PFSK-1 (cell line): ENCODE data around the gene LRRC53.

ENCODE experiments used
- FOXP2 ChIP-seq: optimal IDR thresholded peaks from 2 replicates; pipeline ENCODE3; 2011; ENCODE audit warnings: borderline replicate concordance, control low read depth, inconsistent platforms; ENCODE audit not compliant: insufficient read depth; ENCODE audit errors: extremely low read length, extremely low read depth
- POLR2AphosphoS5 ChIP-seq: IDR thresholded peaks from 2 replicates; pipeline ENCODE4 v1.6.1; 2012; ENCODE audit warnings: low read depth, mild to moderate bottlenecking, control low read depth, low read length, moderate library complexity
- REST ChIP-seq, 2 experiments: IDR thresholded peaks; 2 replicates each; pipeline versions ENCODE4 v1.6.1 to v1.8.0; 2011 to 2012; ENCODE audit warnings: low read depth in 2 of 2, low read length in 2 of 2, control low read depth in 1 of 2, inconsistent platforms in 1 of 2, mild to moderate bottlenecking in 1 of 2, moderate library complexity in 1 of 2; ENCODE audit not compliant: insufficient read depth in 1 of 2
- SIN3A ChIP-seq: IDR thresholded peaks from 2 replicates; pipeline ENCODE4 v1.6.1; 2012; ENCODE audit warnings: mild to moderate bottlenecking, low read length, moderate library complexity, borderline replicate concordance; ENCODE audit not compliant: insufficient read depth
- TAF1 ChIP-seq: IDR thresholded peaks from 2 replicates; pipeline ENCODE4 v1.6.1; 2012; ENCODE audit warnings: low read length, control low read depth, borderline replicate concordance; ENCODE audit not compliant: insufficient read depth

LRRC53 gene

GRCh38 chr1:74523873-74524480 is 11.6 kb upstream of the LRRC53 start:
- TF ChIP-seq FOXP2 (no peak), SIN3A (no peak), TAF1 (no peak), POLR2AphosphoS5 (no peak), REST (IDR thresholded peaks at IDR 0.05; ENCODE audit: insufficient read depth in 1 of 2, low read depth in 2 of 2, low read length in 2 of 2) (no peak)

- TF ChIP-seq REST (IDR thresholded peaks at IDR 0.05; ENCODE audit: insufficient read depth in 1 of 2, low read depth in 2 of 2, low read length in 2 of 2): no peak
- no peak for TF ChIP-seq SIN3A
- TF ChIP-seq POLR2AphosphoS5: no peak
- no peak for TF ChIP-seq FOXP2
- no peak for TF ChIP-seq TAF1
Observed at GRCh38 chr1:74522148-74522547, 9.7 kb upstream of the LRRC53 start.

- TF ChIP-seq TAF1 (no peak), FOXP2 (no peak), SIN3A (no peak), POLR2AphosphoS5 (no peak), REST (IDR thresholded peaks at IDR 0.05; ENCODE audit: insufficient read depth in 1 of 2, low read depth in 2 of 2, low read length in 2 of 2) (no peak)
Observed at GRCh38 chr1:74517599-74518051, 5.2 kb upstream of the LRRC53 start.

GRCh38 chr1:74513411-74514300 is 1.2 kb upstream of the LRRC53 start:
- no peak for TF ChIP-seq FOXP2
- TF ChIP-seq SIN3A: no peak
- TF ChIP-seq TAF1: no peak
- TF ChIP-seq REST (IDR thresholded peaks at IDR 0.05; ENCODE audit: insufficient read depth in 1 of 2, low read depth in 2 of 2, low read length in 2 of 2): no peak
- no peak for TF ChIP-seq POLR2AphosphoS5
